Measurements from ENCODE around the gene NR4A2. TPM values are rescaled to one million over a fixed set of nuclear protein-coding genes. Genes with fewer than 3 reads are reported as not detected.

NR4A2 gene
- total RNA-seq, 2 donors from 2014 or later = 2.6 to 4.7 TPM

GRCh38 chr2:156319811-156320485, 12.6 kb downstream of the NR4A2 start:
- intact Hi-C loops (cut with DNase I) = loop anchor here (10.0 kb wide), 3 partner anchors 75 to 945 kb away; no protein-coding TSS in a partner anchor
- Histone ChIP-seq H3K9me3 (no peaks in the 10 kb centered on the region), H3K4me3 (peak overlapping the region; percentile 32), H3K9ac (ENCODE audit: low read depth in 2 of 2, low read length in 2 of 2) (peak overlapping the region in 1 of 2 donors; percentile 64), H3K27me3 (no peaks in the 10 kb centered on the region), H3K4me1 (no peaks in the 10 kb centered on the region), H3K36me3 (no peaks in the 10 kb centered on the region), H3K27ac (peak overlapping the region; percentile 53)
- peak; percentile 65 for DNase-seq
- TF ChIP-seq CTCF (IDR thresholded peaks at IDR 0.05) = no peak

GRCh38 chr2:156317631-156318030, 14.9 kb downstream of the NR4A2 start:
- Histone ChIP-seq H3K27ac (no peak overlapping the region), H3K9ac (ENCODE audit: low read depth in 2 of 2, low read length in 2 of 2) (no peak overlapping the region), H3K9me3 (no peaks in the 10 kb centered on the region), H3K27me3 (no peaks in the 10 kb centered on the region), H3K4me1 (no peaks in the 10 kb centered on the region), H3K36me3 (no peaks in the 10 kb centered on the region), H3K4me3 (no peak overlapping the region)
- no peak for TF ChIP-seq CTCF (IDR thresholded peaks at IDR 0.05)
- intact Hi-C loops (cut with DNase I) = loop anchor here (10.0 kb wide), 1 partner anchor 73 kb away; no protein-coding TSS in a partner anchor
- no peak for DNase-seq

GRCh38 chr2:156311976-156312375, 20.5 kb downstream of the NR4A2 start:
- H3K4me1 ChIP-seq = no peaks in the 10 kb centered on the region
- no peak overlapping the region for H3K9ac ChIP-seq (ENCODE audit: low read depth in 2 of 2, low read length in 2 of 2)
- H3K4me3 ChIP-seq = no peak overlapping the region
- TF ChIP-seq CTCF (IDR thresholded peaks at IDR 0.05) = no peak
- H3K9me3 ChIP-seq = no peaks in the 10 kb centered on the region
- intact Hi-C loops (cut with DNase I) = loop anchor here (10.0 kb wide), 1 partner anchor 67 kb away; no protein-coding TSS in a partner anchor
- H3K36me3 ChIP-seq = no peaks in the 10 kb centered on the region
- no peaks in the 10 kb centered on the region for H3K27me3 ChIP-seq
- H3K27ac ChIP-seq = no peak overlapping the region
- no peak for DNase-seq

- DNase-seq = no peak
- Histone ChIP-seq H3K9me3 (no peaks in the 10 kb centered on the region), H3K36me3 (no peaks in the 10 kb centered on the region), H3K27me3 (no peaks in the 10 kb centered on the region), H3K4me3 (no peak overlapping the region), H3K9ac (ENCODE audit: low read depth in 2 of 2, low read length in 2 of 2) (no peak overlapping the region), H3K27ac (no peak overlapping the region), H3K4me1 (no peaks in the 10 kb centered on the region)
- intact Hi-C loops (cut with DNase I) = loop anchor here (10.0 kb wide), 1 partner anchor 66 kb away; no protein-coding TSS in a partner anchor
- TF ChIP-seq CTCF (IDR thresholded peaks at IDR 0.05) = no peak
Observed at GRCh38 chr2:156310773-156311172, 21.7 kb downstream of the NR4A2 start.

GRCh38 chr2:156309917-156310316, 22.6 kb downstream of the NR4A2 start:
- no peaks in the 10 kb centered on the region for H3K4me1 ChIP-seq
- no peak for TF ChIP-seq CTCF (IDR thresholded peaks at IDR 0.05)
- intact Hi-C loops (cut with DNase I) = loop anchor here (10.0 kb wide), 1 partner anchor 65 kb away; no protein-coding TSS in a partner anchor
- H3K27me3 ChIP-seq = no peaks in the 10 kb centered on the region
- H3K27ac ChIP-seq = no peak overlapping the region
- no peaks in the 10 kb centered on the region for H3K9me3 ChIP-seq
- H3K9ac ChIP-seq (ENCODE audit: low read depth in 2 of 2, low read length in 2 of 2) = no peak overlapping the region
- DNase-seq = no peak
- no peaks in the 10 kb centered on the region for H3K36me3 ChIP-seq
- H3K4me3 ChIP-seq = no peak overlapping the region

Data from colonic mucosa (tissue), 4 donors.